Hepatocyte (in vitro differentiated cells): ENCODE measurements around the gene TSPAN9. TPM values are rescaled to one million over a fixed set of nuclear protein-coding genes. Genes with fewer than 3 reads are reported as not detected.

Source experiments
- DNase-seq: peaks from one replicate; pipeline ENCODE4 v3.0.0-alpha.2; 2016; ENCODE audit warnings: low spot score
- H2AFZ ChIP-seq: fragments of 200-600 bp; sonication (generic); 2 replicates; pipeline ENCODE4 v1.6.0; 2016; ENCODE audit warnings: antibody characterized with exemption, mild to moderate bottlenecking
- H3K27ac ChIP-seq: fragments of 200-600 bp; sonication (generic); 2 replicates; pipeline ENCODE4 v1.5.1; 2016; ENCODE audit warnings: mild to moderate bottlenecking
- H3K27me3 ChIP-seq: fragments of 200-600 bp; sonication (generic); 2 replicates; pipeline ENCODE4 v1.6.1; 2016
- H3K36me3 ChIP-seq: fragments of 200-600 bp; sonication (generic); replicated peaks from 2 replicates; pipeline ENCODE4 v1.5.1; 2016; ENCODE audit warnings: low read depth; ENCODE audit not compliant: insufficient read depth
- H3K4me1 ChIP-seq: fragments of 200-600 bp; sonication (generic); 2 replicates; pipeline ENCODE4 v1.5.1; 2016; ENCODE audit warnings: mild to moderate bottlenecking, moderate library complexity; ENCODE audit not compliant: insufficient read depth
- H3K4me2 ChIP-seq: fragments of 200-600 bp; sonication (generic); 2 replicates; pipeline ENCODE4 v1.6.0; 2016
- H3K4me3 ChIP-seq: fragments of 200-600 bp; sonication (generic); 2 replicates; pipeline ENCODE4 v1.5.1; 2016; ENCODE audit warnings: mild to moderate bottlenecking
- H3K79me2 ChIP-seq: fragments of 200-600 bp; sonication (generic); 2 replicates; pipeline ENCODE4 v1.6.0; 2017; ENCODE audit warnings: mild to moderate bottlenecking
- H3K9me2 ChIP-seq: fragments of 200-600 bp; sonication (generic); replicated peaks from 2 replicates; pipeline ENCODE4 v1.6.0; 2017; ENCODE audit warnings: mild to moderate bottlenecking; ENCODE audit not compliant: insufficient read depth
- H3K9me3 ChIP-seq: fragments of 200-600 bp; sonication (generic); 2 replicates; pipeline ENCODE4 v1.5.1; 2016; ENCODE audit warnings: low read depth, mild to moderate bottlenecking
- H4K20me1 ChIP-seq: fragments of 200-600 bp; sonication (generic); 2 replicates; pipeline ENCODE4 v1.6.0; 2016; ENCODE audit warnings: mild to moderate bottlenecking; ENCODE audit not compliant: insufficient read depth, poor library complexity, severe bottlenecking
- EZH2 ChIP-seq: fragments of 200-600 bp; sonication (generic); IDR thresholded peaks from 2 replicates; pipeline ENCODE4 v1.6.1; 2016; ENCODE audit warnings: antibody characterized with exemption, mild to moderate bottlenecking, borderline replicate concordance
- EZH2phosphoT487 ChIP-seq: fragments of 200-600 bp; sonication (generic); IDR thresholded peaks from one replicate; pipeline ENCODE4 v1.6.1; 2018; ENCODE audit warnings: antibody characterized with exemption, mild to moderate bottlenecking, low read depth, moderate library complexity; ENCODE audit not compliant: unreplicated experiment, severe bottlenecking
- WGBS: methylation state at CpG from one replicate; pipeline ENCODE4 v1.1.6; 2016; ENCODE audit warnings: low lambda C conversion rate; ENCODE audit errors: missing lambda C conversion rate; 5-methylcytosine and 5-hydroxymethylcytosine counted together
- polyA plus RNA-seq: library from polyadenylated mRNA; unstranded; fragments of >200 nt; fragmentation: Nextera tagmentation; extraction: Ambion mirVana; gene quantifications from 2 replicates; pipeline ENCODE4 v1.2.1, GENCODE V29; 2016
- total RNA-seq: library from RNA; depleted of rRNA; stranded (reverse); fragments of >200 nt; gene quantifications from 2 replicates; pipeline ENCODE4 v1.2.3, GENCODE V29; 2014
- TF ChIP-seq, protein P1 (sequence below): fragments of 200-600 bp; sonication (generic); IDR thresholded peaks from 2 replicates; pipeline ENCODE4 v1.5.1; 2016; ENCODE audit warnings: antibody characterized with exemption, mild to moderate bottlenecking; ENCODE audit not compliant: poor library complexity

Gene TSPAN9
- total and polyA plus RNA-seq, 2 experiments from 2014 or later, result 16.6 to 38.6 TPM

DNA sequence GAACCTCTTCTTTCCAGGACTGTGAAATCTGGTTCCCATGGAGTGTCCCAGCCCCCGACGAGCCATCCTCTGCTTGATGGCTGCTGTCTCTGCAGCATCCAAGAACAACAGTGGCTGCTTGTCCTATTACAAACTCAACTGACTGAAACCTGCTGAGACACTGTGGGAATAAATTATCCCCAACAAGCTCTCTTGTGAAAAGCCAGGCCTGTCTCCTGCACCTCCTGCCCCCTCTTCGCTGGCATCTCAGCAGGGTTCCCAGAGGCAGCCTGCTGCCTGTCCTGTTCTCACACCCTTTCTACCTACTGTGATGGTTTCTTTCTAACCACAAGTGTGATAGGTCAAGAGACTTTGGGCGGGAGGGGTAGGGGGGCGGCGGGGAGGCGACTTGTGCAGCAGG is 180.2 kb downstream of the TSPAN9 start:
- no peak overlapping the region for H3K27ac ChIP-seq
- H3K9me2 ChIP-seq, result no peaks in the 10 kb centered on the region
- no peak overlapping the region for H3K4me3 ChIP-seq
- H3K79me2 ChIP-seq, result no peaks in the 10 kb centered on the region
- TF ChIP-seq EZH2, result no peak
- no peak for TF ChIP-seq EZH2phosphoT487
- TF ChIP-seq, protein P1, sequence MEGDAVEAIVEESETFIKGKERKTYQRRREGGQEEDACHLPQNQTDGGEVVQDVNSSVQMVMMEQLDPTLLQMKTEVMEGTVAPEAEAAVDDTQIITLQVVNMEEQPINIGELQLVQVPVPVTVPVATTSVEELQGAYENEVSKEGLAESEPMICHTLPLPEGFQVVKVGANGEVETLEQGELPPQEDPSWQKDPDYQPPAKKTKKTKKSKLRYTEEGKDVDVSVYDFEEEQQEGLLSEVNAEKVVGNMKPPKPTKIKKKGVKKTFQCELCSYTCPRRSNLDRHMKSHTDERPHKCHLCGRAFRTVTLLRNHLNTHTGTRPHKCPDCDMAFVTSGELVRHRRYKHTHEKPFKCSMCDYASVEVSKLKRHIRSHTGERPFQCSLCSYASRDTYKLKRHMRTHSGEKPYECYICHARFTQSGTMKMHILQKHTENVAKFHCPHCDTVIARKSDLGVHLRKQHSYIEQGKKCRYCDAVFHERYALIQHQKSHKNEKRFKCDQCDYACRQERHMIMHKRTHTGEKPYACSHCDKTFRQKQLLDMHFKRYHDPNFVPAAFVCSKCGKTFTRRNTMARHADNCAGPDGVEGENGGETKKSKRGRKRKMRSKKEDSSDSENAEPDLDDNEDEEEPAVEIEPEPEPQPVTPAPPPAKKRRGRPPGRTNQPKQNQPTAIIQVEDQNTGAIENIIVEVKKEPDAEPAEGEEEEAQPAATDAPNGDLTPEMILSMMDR, result no peak
- no peaks in the 10 kb centered on the region for H3K9me3 ChIP-seq
- H2AFZ ChIP-seq, result no peak overlapping the region
- H3K4me1 ChIP-seq, result peaks cover 5% of the 10 kb centered on the region
- no peaks in the 10 kb centered on the region for H4K20me1 ChIP-seq
- 79% methylated on average over 5 of the region's 7 CpGs for WGBS
- DNase-seq, result no peak
- H3K36me3 ChIP-seq, result no peaks in the 10 kb centered on the region
- no peaks in the 10 kb centered on the region for H3K27me3 ChIP-seq
- H3K4me2 ChIP-seq, result no peak overlapping the region

GRCh38 chr12:3259973-3260372 is 182.8 kb downstream of the TSPAN9 start:
- no peak for TF ChIP-seq EZH2phosphoT487
- TF ChIP-seq EZH2, result no peak
- TF ChIP-seq, protein P1, result no peak
- Histone ChIP-seq H4K20me1 (no peaks in the 10 kb centered on the region), H3K27ac (no peak overlapping the region), H3K79me2 (no peaks in the 10 kb centered on the region), H3K4me3 (no peak overlapping the region), H3K27me3 (no peaks in the 10 kb centered on the region), H3K36me3 (no peaks in the 10 kb centered on the region), H2AFZ (no peak overlapping the region), H3K4me1 (no peaks in the 10 kb centered on the region), H3K4me2 (no peak overlapping the region), H3K9me3 (no peaks in the 10 kb centered on the region), H3K9me2 (no peaks in the 10 kb centered on the region)
- no peak for DNase-seq
- 85% methylated on average over 8 of the region's 8 CpGs for WGBS

DNA sequence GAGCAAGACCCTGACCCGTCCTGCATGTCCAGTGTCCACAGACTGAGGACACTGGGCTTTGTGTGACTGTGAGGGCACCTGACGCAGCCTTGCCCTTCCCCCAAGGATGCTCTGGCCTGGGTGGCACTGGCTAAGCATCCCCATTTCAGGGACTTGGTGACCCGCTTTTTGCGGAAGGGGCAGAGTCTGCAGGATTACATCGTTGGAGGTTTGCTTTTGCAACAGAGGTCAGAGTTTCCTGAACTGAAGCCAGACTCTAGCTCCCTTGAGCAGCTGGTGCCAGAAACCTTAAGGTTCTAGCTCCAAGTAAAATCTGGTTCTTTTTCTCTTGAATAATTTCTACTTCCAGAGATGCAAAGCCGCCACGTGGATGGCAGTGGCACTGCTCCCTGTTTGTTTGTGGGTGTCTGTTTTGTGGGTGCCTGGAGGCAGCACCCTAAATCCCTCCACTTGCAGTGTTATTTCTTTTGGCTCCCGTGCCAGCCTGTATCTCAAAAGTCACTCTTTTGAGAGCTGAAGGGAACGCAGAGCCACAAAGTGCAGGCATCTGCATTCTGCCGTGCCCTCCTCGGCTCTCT is 184.7 kb downstream of the TSPAN9 start:
- H2AFZ ChIP-seq, result no peak overlapping the region
- H3K9me2 ChIP-seq, result no peaks in the 10 kb centered on the region
- no peak overlapping the region for H3K27ac ChIP-seq
- H3K27me3 ChIP-seq, result no peaks in the 10 kb centered on the region
- 82% methylated on average over 11 of the region's 11 CpGs for WGBS
- no peaks in the 10 kb centered on the region for H3K9me3 ChIP-seq
- H3K4me1 ChIP-seq, result no peaks in the 10 kb centered on the region
- no peaks in the 10 kb centered on the region for H3K36me3 ChIP-seq
- H4K20me1 ChIP-seq, result no peaks in the 10 kb centered on the region
- no peaks in the 10 kb centered on the region for H3K79me2 ChIP-seq
- TF ChIP-seq EZH2 (no peak), EZH2phosphoT487 (no peak)
- TF ChIP-seq, protein P1, result no peak
- no peak overlapping the region for H3K4me3 ChIP-seq
- no peak overlapping the region for H3K4me2 ChIP-seq
- no peak for DNase-seq
